ENCODE data around the gene PDE9A.

PDE9A gene

DNA sequence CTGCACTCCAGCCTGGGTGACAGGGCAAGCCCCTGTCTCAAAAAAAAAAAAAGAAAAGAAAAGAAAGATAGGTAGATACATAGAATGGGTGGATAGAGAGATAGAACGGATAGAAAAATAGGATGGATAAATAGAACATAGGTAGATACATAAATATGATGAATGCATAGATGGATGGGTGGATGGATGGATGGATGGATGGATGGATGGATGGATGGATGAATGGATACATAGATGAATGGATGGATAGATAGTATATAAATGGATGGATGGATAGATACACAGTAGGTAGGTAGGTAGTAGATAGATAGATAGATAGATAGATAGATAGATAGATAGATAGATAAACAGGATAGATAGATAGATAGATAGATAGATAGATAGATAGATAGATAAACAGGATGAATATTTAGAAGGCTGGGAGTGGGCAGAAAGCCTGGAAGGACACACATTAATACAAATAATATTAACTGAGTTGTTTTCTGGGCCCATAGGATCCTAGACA, 87.0 kb downstream of the PDE9A start:
- Mint-ChIP-seq H3K9me3 (no peaks in the 10 kb centered on the region), H3K27me3 (ENCODE audit: low read depth, poor library complexity) (no peaks in the 10 kb centered on the region), H3K27ac (no peak overlapping the region), H3K4me1 (peaks cover 47% of the 10 kb centered on the region), H3K36me3 (ENCODE audit: low read depth) (peaks cover 30% of the 10 kb centered on the region), H3K4me3 (no peak overlapping the region)
- no peak for DNase-seq
- TF ChIP-seq, protein P1, sequence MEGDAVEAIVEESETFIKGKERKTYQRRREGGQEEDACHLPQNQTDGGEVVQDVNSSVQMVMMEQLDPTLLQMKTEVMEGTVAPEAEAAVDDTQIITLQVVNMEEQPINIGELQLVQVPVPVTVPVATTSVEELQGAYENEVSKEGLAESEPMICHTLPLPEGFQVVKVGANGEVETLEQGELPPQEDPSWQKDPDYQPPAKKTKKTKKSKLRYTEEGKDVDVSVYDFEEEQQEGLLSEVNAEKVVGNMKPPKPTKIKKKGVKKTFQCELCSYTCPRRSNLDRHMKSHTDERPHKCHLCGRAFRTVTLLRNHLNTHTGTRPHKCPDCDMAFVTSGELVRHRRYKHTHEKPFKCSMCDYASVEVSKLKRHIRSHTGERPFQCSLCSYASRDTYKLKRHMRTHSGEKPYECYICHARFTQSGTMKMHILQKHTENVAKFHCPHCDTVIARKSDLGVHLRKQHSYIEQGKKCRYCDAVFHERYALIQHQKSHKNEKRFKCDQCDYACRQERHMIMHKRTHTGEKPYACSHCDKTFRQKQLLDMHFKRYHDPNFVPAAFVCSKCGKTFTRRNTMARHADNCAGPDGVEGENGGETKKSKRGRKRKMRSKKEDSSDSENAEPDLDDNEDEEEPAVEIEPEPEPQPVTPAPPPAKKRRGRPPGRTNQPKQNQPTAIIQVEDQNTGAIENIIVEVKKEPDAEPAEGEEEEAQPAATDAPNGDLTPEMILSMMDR (IDR thresholded peaks at IDR 0.05), result no peak

DNA sequence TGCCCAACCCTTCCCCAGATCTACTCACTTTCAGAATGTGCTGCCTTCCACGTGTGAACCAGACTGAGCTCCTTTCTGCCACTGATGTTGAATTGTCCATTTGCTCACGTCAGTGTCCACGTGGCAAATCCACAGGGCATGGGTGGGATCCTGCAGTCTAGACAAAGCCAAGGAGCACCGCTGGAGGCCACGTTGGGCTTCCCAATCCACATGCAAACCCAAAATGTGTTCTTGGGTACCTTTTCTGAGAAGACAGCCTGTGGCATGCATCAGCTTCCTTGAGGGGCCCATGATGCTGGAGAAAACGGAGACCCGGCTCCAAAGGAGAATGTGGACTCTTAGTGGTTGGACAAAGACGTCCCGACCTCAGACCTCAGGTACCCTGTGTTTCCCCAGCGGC, 87.6 kb downstream of the PDE9A start:
- DNase-seq, result no peak
- Mint-ChIP-seq H3K4me1 (peaks cover 49% of the 10 kb centered on the region), H3K4me3 (no peak overlapping the region), H3K27me3 (ENCODE audit: low read depth, poor library complexity) (no peaks in the 10 kb centered on the region), H3K9me3 (no peaks in the 10 kb centered on the region), H3K36me3 (ENCODE audit: low read depth) (peaks cover 23% of the 10 kb centered on the region), H3K27ac (peak overlapping the region; percentile 83)
- TF ChIP-seq, protein P1 (IDR thresholded peaks at IDR 0.05), result no peak

DNA sequence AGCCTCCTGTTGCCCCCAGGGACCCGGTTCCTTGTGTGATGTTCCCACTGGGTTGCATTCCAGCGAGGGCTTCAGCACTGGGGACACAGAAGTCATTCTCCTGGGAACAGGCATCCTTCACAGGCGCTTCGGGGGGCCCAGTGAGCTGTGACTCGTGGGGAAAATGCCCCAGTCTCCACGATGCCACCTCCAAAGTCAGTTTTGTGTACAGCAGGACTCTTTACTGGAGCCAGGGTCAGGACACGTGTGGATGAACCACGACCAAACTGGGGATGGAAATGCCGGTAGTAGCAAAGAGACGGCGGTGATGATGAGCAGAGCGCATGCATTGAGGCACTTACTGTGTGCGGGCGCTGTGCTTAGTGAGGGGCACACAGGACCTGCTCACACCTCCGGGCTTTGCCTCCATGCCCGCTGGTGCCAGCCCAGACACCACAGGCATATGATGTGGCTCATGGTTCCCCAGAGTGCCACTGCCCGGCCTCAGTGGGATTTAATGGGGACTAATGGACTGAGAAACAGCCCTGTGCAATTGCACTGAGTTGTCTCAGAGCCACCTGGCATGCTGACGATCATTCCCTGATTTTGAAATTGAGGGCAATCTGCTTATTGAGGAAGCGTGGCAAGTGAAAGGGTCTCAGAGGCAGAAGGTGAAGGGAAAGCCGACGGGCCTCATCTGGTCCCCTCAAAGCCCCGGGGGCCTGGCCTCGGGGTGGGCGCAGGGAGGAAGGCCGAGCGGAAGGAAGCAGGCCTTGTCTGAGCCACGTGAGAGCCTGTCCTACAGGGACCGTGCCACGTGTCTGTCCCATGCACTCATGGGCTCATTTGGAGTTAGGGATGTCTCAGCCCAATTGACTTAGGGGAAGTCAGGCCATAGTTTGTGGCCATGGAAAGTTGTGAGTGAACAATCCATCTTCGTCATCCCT, 91.4 kb downstream of the PDE9A start:
- Mint-ChIP-seq H3K36me3 (ENCODE audit: low read depth) (peaks cover 12% of the 10 kb centered on the region), H3K27me3 (ENCODE audit: low read depth, poor library complexity) (no peaks in the 10 kb centered on the region), H3K4me1 (peaks cover 60% of the 10 kb centered on the region), H3K4me3 (no peak overlapping the region), H3K27ac (peak overlapping the region; percentile 39), H3K9me3 (no peaks in the 10 kb centered on the region)
- TF ChIP-seq, protein P1 (IDR thresholded peaks at IDR 0.05), result no peak
- no peak for DNase-seq

DNA sequence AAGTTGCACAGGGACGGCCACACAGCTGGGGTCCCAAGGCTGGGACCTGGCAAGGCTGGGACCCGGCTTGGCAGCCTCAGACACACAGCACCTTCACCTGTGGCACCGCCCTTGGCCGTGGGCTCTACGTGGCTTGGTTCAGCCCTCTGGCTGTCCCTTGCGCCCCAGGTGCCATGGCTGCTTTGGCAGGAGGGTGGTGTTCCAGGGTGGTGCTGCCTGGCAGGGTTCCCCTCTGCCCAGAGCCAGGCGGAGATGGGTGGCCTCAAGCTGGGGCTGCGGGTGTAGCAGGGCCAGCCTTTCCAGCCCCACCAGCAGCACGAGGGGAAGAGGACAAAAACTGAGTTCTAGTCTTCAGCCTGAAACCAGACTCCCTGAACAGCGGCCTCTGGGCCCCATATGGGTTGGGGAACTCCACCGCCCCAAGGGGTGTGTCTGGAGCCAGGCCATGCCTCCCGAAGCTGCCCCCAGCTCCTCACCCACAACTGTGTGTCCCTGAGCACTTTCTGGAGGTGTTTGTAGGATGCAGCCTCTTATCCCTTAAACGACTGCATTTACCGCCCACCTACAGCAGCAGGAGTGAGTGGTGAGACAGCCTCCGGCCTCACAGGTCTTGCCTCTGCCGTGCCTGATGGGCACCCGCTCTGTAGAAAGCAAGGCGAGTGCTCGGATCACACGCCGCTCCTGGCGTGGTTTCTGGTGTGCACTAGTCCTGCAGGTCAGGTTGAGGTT, 92.3 kb downstream of the PDE9A start:
- no peaks in the 10 kb centered on the region for H3K27me3 Mint-ChIP-seq (ENCODE audit: low read depth, poor library complexity)

DNA sequence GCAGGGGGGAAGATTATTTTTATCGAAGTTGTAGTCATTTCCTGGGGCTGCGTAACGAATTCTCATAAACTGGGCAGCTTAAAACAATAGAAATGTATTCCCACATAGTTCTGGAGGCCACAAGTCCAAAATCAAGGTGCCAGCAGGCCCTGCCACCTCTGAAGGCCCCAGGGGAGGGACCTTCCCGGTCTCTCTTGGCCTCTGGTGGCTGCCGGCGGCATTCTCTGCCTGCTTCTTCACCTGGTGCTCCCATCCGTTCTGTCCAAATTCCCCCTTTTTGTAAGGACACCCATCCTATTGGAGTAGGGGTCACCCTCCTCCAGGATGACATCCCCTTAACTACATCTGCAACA, 92.8 kb downstream of the PDE9A start:
- H3K27me3 Mint-ChIP-seq (ENCODE audit: low read depth, poor library complexity), result no peaks in the 10 kb centered on the region
- peak overlapping the region; percentile 61 for H3K27ac Mint-ChIP-seq
- no peak for DNase-seq
- no peaks in the 10 kb centered on the region for H3K9me3 Mint-ChIP-seq
- TF ChIP-seq, protein P1 (IDR thresholded peaks at IDR 0.05), result no peak
- peaks cover 61% of the 10 kb centered on the region for H3K4me1 Mint-ChIP-seq
- peaks cover 16% of the 10 kb centered on the region for H3K36me3 Mint-ChIP-seq (ENCODE audit: low read depth)
- H3K4me3 Mint-ChIP-seq, result no peak overlapping the region

More for the DNA sequence above, 92.3 kb downstream of the PDE9A start:
- no peaks in the 10 kb centered on the region for H3K9me3 Mint-ChIP-seq
- TF ChIP-seq, protein P1 (IDR thresholded peaks at IDR 0.05), result no peak
- peaks cover 12% of the 10 kb centered on the region for H3K36me3 Mint-ChIP-seq (ENCODE audit: low read depth)
- DNase-seq, result no peak
- H3K27ac Mint-ChIP-seq, result peak overlapping the region; percentile 61
- no peak overlapping the region for H3K4me3 Mint-ChIP-seq
- H3K4me1 Mint-ChIP-seq, result peaks cover 56% of the 10 kb centered on the region

Measured in nephron progenitor cell (in vitro differentiated cells).